Ishikawa (cell line): ENCODE results near the gene ATP11C.

Experiments used
- EGR1 ChIP-seq: IDR thresholded peaks from 2 replicates; pipeline ENCODE4 v1.6.1; 2012
- EP300 ChIP-seq: IDR thresholded peaks from 2 replicates; pipeline ENCODE4 v1.6.1; 2012; ENCODE audit warnings: borderline replicate concordance
- FOXM1 ChIP-seq: IDR thresholded peaks from 2 replicates; pipeline ENCODE4 v1.6.1; 2012; ENCODE audit warnings: low read depth, borderline replicate concordance
- MAX ChIP-seq: IDR thresholded peaks from 2 replicates; pipeline ENCODE4 v1.6.1; 2012
- RAD21 ChIP-seq: IDR thresholded peaks from 2 replicates; pipeline ENCODE4 v1.6.1; 2012; ENCODE audit warnings: low read depth
- TAF1 ChIP-seq: IDR thresholded peaks from 2 replicates; pipeline ENCODE4 v1.6.1; 2012; ENCODE audit warnings: low read depth, mild to moderate bottlenecking

- TF ChIP-seq EP300 = no peak
- no peak for TF ChIP-seq MAX
- TF ChIP-seq RAD21 = no peak
- no peak for TF ChIP-seq TAF1
- no peak for TF ChIP-seq EGR1
- TF ChIP-seq FOXM1 = no peak
Observed at GRCh38 chrX:139820358-139820984, 112.4 kb downstream of the ATP11C start.
